ENCODE results near the gene NSMCE1.

DNA sequence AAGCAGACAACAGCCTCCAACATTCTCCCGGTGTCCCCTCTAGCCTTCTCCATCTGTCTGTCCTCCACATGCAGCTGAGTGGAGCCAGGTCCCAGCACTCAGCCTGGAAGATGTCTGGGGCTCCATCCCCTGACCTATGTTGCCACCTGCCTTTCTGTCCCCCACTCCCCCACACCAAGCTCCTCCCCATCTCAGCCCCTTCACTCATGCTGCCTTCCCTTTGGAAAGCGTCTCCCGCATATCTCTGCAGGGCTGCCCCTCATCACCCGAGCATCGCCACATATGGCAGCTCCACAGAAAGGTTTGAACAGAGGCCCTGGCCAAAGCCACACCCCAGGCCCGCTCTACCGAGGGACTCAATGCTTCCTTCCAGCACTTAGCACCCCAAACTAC is 24.2 kb downstream of the NSMCE1 start:
- TF ChIP-seq, protein P1, sequence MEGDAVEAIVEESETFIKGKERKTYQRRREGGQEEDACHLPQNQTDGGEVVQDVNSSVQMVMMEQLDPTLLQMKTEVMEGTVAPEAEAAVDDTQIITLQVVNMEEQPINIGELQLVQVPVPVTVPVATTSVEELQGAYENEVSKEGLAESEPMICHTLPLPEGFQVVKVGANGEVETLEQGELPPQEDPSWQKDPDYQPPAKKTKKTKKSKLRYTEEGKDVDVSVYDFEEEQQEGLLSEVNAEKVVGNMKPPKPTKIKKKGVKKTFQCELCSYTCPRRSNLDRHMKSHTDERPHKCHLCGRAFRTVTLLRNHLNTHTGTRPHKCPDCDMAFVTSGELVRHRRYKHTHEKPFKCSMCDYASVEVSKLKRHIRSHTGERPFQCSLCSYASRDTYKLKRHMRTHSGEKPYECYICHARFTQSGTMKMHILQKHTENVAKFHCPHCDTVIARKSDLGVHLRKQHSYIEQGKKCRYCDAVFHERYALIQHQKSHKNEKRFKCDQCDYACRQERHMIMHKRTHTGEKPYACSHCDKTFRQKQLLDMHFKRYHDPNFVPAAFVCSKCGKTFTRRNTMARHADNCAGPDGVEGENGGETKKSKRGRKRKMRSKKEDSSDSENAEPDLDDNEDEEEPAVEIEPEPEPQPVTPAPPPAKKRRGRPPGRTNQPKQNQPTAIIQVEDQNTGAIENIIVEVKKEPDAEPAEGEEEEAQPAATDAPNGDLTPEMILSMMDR (IDR thresholded peaks at IDR 0.05): no peak
- TF ChIP-seq POLR2A (IDR thresholded peaks at IDR 0.05): no peak

Measured in esophagus squamous epithelium (tissue), 4 donors.